Right atrium auricular region (tissue), 2 donors: ENCODE results near the gene AP2S1. TPM values are rescaled to one million over a fixed set of nuclear protein-coding genes. Genes with fewer than 3 reads are reported as not detected.
"Not testable (repeated sequence)": the region's sequence is repeated elsewhere in the genome, so short reads cannot be mapped to it uniquely, and the experiment has no call there.

ENCODE experiments used
- DNase-seq: peaks from one replicate; pipeline ENCODE4 v3.0.0-alpha.2; 2019; ENCODE audit warnings: low spot score
- H3K27ac ChIP-seq, 2 donors: fragments of 200-600 bp; sonication (generic); 1 replicate in 1 of 2; 2 replicates in 1 of 2; pipeline ENCODE4 v1.5.1; 2016 to 2019
- H3K27me3 ChIP-seq, 2 donors: fragments of 200-600 bp; sonication (generic); one replicate each; pipeline versions ENCODE4 v1.5.1 to v1.6.0; 2017 to 2019
- H3K36me3 ChIP-seq: fragments of 200-600 bp; sonication (generic); one replicate; pipeline ENCODE4 v1.5.1; 2016
- H3K4me1 ChIP-seq, 2 donors: fragments of 200-600 bp; sonication (generic); one replicate each; pipeline versions ENCODE4 v1.5.1 to v1.6.0; 2017 to 2019
- H3K4me3 ChIP-seq, 2 donors: fragments of 200-600 bp; sonication (generic); 1 replicate in 1 of 2; 2 replicates in 1 of 2; pipeline ENCODE4 v1.5.1; 2017 to 2019; ENCODE audit warnings: mild to moderate bottlenecking in 1 of 2, moderate library complexity in 1 of 2
- H3K9me3 ChIP-seq, 2 donors: fragments of 200-600 bp; sonication (generic); one replicate each; pipeline ENCODE4 v1.5.1; 2019
- total RNA-seq, 2 donors: library from RNA; depleted of rRNA; stranded (reverse); fragments of >200 nt; gene quantifications; one replicate each; pipeline ENCODE4 v1.1.0, GENCODE V29; 2016
- TF ChIP-seq, protein P1 (sequence below), 2 donors: fragments of 200-600 bp; sonication (generic); IDR thresholded peaks; one replicate each; pipeline ENCODE4 v1.5.1; 2019; ENCODE audit warnings: antibody characterized with exemption in 2 of 2

AP2S1 gene
- total RNA-seq, 2 donors from 2014 or later, result 61.0 to 103 TPM

DNA sequence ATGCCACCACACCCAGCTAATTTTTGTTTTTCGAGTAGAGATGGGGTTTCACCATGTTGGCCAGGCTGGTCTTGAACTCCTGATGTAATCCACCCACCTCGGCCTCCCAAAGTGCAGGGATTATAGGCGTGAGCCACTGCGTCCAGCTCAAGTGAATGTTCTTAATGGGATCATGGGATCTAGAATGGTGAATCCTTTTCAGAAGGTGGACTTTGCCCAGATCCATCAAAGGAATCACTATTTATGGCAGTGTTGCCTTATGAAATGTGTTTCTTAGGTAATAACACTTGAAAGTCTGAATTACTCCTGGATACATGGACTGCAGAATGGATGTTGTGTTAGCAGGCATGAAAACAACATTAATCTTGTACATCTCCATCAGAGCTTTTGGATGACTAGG is 30.4 kb upstream of the AP2S1 start:
- Histone ChIP-seq H3K27ac (no peak overlapping the region), H3K9me3 (no peaks in the 10 kb centered on the region), H3K4me1 (peaks cover 0 to 16% of the 10 kb centered on the region in 2 donors), H3K27me3 (no peaks in the 10 kb centered on the region), H3K36me3 (no peaks in the 10 kb centered on the region), H3K4me3 (no peak overlapping the region)
- TF ChIP-seq, protein P1, sequence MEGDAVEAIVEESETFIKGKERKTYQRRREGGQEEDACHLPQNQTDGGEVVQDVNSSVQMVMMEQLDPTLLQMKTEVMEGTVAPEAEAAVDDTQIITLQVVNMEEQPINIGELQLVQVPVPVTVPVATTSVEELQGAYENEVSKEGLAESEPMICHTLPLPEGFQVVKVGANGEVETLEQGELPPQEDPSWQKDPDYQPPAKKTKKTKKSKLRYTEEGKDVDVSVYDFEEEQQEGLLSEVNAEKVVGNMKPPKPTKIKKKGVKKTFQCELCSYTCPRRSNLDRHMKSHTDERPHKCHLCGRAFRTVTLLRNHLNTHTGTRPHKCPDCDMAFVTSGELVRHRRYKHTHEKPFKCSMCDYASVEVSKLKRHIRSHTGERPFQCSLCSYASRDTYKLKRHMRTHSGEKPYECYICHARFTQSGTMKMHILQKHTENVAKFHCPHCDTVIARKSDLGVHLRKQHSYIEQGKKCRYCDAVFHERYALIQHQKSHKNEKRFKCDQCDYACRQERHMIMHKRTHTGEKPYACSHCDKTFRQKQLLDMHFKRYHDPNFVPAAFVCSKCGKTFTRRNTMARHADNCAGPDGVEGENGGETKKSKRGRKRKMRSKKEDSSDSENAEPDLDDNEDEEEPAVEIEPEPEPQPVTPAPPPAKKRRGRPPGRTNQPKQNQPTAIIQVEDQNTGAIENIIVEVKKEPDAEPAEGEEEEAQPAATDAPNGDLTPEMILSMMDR (IDR thresholded peaks at IDR 0.05), result no peak
- DNase-seq, result no peak

GRCh38 chr19:46880431-46880830 is 29.8 kb upstream of the AP2S1 start:
- no peak overlapping the region for H3K4me3 ChIP-seq
- no peaks in the 10 kb centered on the region for H3K27me3 ChIP-seq
- no peak overlapping the region for H3K27ac ChIP-seq
- H3K36me3 ChIP-seq, result no peaks in the 10 kb centered on the region
- DNase-seq, result no peak
- H3K4me1 ChIP-seq, result peaks cover 0 to 10% of the 10 kb centered on the region in 2 donors
- TF ChIP-seq, protein P1 (IDR thresholded peaks at IDR 0.05), result no peak
- no peaks in the 10 kb centered on the region for H3K9me3 ChIP-seq

GRCh38 chr19:46878613-46879375 is 28.1 kb upstream of the AP2S1 start:
- H3K36me3 ChIP-seq, result peaks cover 3% of the 10 kb centered on the region
- no peak overlapping the region for H3K4me3 ChIP-seq
- peaks cover 0 to 10% of the 10 kb centered on the region in 2 donors for H3K4me1 ChIP-seq
- no peak for DNase-seq
- H3K9me3 ChIP-seq, result no peaks in the 10 kb centered on the region
- peak overlapping the region in 1 of 2 donors; percentile 5 for H3K27ac ChIP-seq
- TF ChIP-seq, protein P1 (IDR thresholded peaks at IDR 0.05), result no peak
- no peaks in the 10 kb centered on the region for H3K27me3 ChIP-seq

- H3K36me3 ChIP-seq, result peaks cover 3% of the 10 kb centered on the region
- no peak overlapping the region for H3K27ac ChIP-seq
- no peak for DNase-seq
- no peak overlapping the region for H3K4me3 ChIP-seq
- H3K27me3 ChIP-seq, result no peaks in the 10 kb centered on the region
- peaks cover 0 to 5% of the 10 kb centered on the region in 2 donors for H3K4me1 ChIP-seq
- no peaks in the 10 kb centered on the region for H3K9me3 ChIP-seq
- TF ChIP-seq, protein P1 (IDR thresholded peaks at IDR 0.05), result no peak
Measured at GRCh38 chr19:46875657-46876056, 25.0 kb upstream of the AP2S1 start.

- Histone ChIP-seq H3K4me3 (no peak overlapping the region), H3K27me3 (no peaks in the 10 kb centered on the region), H3K36me3 (peaks cover 3% of the 10 kb centered on the region), H3K9me3 (no peaks in the 10 kb centered on the region), H3K4me1 (peaks cover 0 to 5% of the 10 kb centered on the region in 2 donors), H3K27ac (no peak overlapping the region)
- TF ChIP-seq, protein P1 (IDR thresholded peaks at IDR 0.05), result no peak
- no peak for DNase-seq
Measured at GRCh38 chr19:46875234-46875633, 24.6 kb upstream of the AP2S1 start.

DNA sequence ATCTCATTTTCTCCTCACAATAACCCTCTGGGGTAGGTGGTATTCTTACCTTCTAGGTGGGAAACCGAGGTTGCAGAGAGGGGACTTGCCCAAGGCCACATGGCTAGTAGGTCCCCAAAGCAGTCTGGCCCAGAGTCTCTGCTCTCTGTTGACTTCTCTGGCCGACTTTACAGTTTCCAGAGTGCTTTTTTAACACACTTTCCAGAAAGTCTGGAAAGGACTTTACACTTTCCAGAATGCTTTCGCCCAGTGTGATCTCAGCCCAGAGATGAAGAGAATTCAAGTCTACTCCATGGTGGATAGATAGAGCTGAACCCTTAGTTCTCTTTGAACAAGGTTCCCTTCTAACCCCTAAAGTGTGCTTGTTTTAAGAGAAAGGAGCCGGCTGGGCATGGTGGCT is 22.3 kb upstream of the AP2S1 start:
- no peak for DNase-seq
- Histone ChIP-seq H3K9me3 (no peaks in the 10 kb centered on the region), H3K27me3 (no peaks in the 10 kb centered on the region), H3K36me3 (peaks cover 3% of the 10 kb centered on the region), H3K4me3 (no peak overlapping the region), H3K4me1 (peaks cover 0 to 13% of the 10 kb centered on the region in 2 donors), H3K27ac (no peak overlapping the region)
- TF ChIP-seq, protein P1 (IDR thresholded peaks at IDR 0.05), result no peak

DNA sequence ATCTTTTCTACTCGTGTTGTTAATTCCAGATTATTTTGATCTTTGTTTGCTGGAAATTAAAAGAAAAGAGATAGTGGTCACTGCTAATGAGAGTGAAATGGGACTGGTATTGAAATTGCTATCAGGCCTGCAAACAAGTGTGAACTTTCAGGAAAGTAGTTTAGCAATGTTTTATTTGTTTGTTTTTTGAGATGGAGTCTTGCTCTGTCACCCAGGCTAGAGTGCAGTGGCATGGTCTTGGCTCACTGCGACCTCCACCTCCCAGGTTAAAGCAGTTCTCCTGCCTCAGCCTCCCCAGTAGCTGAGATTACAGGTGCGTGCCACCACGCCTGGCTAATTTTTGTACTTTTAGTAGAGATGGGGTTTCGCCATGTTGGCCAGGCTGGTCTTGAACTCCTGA is 20.5 kb upstream of the AP2S1 start:
- H3K4me1 ChIP-seq, result peaks cover 0 to 28% of the 10 kb centered on the region in 2 donors
- not testable (repeated sequence) for H3K27ac ChIP-seq, H3K27me3 ChIP-seq, H3K36me3 ChIP-seq, DNase-seq, H3K4me3 ChIP-seq, H3K9me3 ChIP-seq
